ENCODE measurements around the gene PAQR5.
"Not testable (repeated sequence)": the region's sequence is repeated elsewhere in the genome, so short reads cannot be mapped to it uniquely, and the experiment has no call there.

PAQR5 gene, protein sequence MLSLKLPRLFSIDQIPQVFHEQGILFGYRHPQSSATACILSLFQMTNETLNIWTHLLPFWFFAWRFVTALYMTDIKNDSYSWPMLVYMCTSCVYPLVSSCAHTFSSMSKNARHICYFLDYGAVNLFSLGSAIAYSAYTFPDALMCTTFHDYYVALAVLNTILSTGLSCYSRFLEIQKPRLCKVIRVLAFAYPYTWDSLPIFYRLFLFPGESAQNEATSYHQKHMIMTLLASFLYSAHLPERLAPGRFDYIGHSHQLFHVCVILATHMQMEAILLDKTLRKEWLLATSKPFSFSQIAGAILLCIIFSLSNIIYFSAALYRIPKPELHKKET

DNA sequence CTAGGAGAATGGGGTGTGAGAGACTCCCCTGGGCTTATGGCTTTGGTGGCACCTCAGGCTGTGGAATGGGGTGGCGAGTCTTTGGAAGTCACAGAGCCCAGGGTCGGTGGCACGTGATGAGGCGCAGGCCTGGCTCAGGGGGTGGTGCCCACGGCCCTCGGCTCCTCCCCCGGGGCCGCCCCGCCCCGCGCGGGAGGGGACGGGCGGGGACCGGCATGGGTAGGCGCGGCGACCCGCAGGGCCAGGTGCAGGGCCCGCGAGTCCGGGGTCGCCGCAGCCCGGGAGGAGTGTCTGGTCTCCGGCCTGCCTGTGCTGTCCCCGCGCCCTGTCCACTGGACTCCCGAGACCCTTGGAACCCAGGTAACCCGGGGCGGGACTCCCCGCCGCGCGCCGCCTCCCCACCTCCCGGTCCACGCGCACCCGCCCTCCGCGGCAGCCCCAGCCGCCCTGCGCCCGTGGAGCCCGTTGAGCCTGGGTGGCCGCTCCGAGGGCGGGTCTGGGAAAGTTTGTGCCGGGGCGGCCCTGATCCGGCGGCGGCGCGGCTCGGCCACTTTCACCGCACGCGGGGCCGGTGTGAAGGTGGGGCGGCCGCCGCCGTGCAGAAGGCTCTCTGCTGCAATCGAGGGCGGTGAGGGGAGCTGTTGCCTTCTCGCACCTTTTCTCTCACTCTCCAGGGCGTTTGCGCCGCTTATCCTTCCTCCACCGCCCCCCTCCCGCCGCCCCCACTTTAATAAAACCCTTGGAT is at the start of gene PAQR5:
PAQR5 (plus strand) TSS at position 216 of the 745 bp plus-strand sequence. CDS start 61,169 bp downstream, outside the sequence.
- DNase-seq (ENCODE audit: low spot score) = peak; percentile 13

DNA sequence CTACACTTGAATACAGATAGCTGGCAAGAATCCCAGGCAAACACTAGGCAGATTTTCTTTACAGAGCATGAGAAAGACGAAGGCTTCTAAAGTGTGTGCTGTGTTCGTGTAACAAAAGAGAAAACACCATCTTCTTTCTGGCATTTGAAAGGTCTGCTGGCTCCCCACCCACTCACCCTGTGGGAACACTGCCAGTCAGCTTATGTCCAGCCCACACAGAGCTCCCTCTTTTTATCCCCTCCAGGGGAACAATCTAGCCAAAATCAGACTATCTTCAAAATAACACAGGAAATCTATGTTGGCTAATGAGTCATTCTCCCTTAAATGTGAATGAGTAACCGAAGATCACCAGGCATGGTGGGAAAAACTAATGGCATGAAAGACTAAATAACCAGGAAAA is 45.6 kb upstream of the PAQR5 start:
- DNase-seq (ENCODE audit: low spot score) = no peak

DNA sequence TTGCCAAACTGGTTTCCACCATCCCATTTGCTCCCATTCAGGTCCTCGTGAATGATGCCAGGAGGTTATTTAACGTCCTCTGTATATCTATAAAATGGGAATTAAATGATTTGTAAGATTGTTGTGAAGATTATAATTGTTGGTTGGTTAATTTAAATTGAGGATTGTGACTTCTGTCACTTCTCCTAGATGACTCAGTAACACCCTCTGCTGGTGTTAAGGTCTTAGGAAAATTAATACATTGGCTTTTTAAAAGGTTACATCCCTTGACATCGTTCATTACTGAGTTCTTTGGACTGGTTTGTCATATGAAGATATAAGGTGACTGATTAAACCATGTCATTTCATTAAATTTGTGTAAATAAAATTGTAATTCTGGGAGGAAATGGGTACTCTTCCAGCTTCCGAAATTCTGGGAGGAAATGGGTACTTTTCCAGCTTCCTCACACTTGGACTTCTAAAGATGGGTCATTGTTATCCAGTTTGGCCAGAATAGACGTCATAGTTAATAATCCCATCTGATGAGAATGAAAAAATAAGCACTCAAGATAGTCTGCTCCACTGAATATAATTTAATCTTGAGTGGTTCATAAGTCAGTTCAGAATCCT is 33.3 kb upstream of the PAQR5 start:
- DNase-seq (ENCODE audit: low spot score) = peak; percentile 54

DNA sequence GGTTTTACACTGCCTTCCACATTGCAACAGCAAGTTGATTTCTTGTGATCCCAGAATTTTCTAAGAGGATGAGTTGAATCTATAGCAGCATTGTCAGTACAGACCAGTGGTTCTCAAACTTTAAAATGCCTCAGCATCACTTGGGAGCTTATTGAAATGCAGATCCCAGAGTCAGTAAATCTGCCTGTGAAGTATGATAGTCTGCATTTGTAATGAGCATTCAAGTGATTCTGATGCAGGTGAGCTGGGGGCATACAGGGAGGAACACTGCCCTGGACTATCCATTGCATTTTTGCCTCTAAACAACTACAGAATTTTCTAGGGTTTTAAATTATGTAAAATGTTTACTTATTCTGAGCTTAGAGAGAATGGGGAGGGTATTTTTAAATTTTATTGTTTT is 27.5 kb upstream of the PAQR5 start:
- DNase-seq (ENCODE audit: low spot score) = no peak

DNA sequence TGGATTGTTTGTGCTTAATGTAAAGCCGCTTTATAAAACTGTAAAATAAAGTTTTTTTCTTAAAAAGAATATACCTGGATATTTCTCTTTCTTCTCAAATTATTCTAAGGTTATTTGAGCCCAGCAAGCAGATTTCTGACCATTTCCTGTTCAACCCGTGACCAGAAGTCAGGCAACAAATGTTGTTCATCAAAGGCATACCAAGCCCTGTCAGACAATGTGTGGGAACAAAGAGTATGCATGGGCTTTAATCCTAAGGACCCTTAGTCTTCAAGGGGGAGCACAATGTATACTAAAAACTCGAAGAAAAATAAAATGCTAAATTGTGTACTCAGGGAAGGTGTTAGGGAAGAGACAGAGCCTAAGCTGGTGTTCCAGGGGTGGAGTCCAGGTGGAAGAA is 26.6 kb upstream of the PAQR5 start:
- DNase-seq (ENCODE audit: low spot score) = no peak

DNA sequence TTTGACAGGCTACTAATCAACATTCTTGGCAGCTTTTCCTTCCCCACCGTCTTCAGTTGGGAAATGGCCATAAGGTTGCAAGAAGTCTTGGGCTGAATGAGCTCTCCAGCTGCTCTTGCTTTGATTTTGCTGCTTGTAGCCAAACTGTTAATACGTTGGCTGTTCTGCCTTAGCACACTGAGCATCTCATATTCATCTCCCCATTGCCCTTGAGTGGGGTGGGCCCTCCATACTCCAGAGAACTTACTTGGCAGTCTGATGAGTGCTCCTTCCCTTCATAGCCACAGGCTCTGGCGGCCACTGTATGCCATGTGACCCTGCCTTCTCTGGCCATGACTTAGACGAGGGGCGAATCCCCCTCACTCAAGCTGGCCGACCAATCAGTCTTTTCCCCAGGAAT is 25.8 kb upstream of the PAQR5 start:
- no peak for DNase-seq (ENCODE audit: low spot score)

DNA sequence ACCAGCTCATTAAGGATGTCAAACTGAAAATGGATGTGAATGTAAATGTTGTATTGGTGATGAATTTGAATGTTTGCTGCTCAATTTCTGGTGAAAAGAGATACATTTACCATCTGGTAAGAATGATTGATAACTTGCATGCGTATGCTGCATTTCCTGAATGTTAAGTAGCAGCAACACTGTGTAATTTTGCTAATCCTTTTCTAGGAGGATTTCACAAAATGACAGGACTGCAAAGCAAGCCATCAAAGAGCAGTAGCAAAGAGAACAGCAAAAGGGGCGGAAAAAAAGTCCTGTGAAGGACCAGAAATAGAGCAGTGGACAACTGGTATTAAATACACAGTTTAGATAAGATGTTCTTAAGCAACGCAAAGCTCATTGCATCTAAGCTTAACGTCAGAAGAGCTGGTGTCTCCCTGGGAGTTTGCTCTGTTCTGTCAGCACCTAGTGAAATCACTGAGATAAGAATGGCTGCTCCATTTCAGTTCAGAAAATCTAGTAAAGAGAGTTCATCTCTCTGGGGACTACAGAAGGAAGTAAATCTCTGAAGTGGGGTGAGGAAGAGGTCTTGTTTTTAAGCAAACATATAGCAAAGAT is 23.5 kb upstream of the PAQR5 start:
- no peak for DNase-seq (ENCODE audit: low spot score)

DNA sequence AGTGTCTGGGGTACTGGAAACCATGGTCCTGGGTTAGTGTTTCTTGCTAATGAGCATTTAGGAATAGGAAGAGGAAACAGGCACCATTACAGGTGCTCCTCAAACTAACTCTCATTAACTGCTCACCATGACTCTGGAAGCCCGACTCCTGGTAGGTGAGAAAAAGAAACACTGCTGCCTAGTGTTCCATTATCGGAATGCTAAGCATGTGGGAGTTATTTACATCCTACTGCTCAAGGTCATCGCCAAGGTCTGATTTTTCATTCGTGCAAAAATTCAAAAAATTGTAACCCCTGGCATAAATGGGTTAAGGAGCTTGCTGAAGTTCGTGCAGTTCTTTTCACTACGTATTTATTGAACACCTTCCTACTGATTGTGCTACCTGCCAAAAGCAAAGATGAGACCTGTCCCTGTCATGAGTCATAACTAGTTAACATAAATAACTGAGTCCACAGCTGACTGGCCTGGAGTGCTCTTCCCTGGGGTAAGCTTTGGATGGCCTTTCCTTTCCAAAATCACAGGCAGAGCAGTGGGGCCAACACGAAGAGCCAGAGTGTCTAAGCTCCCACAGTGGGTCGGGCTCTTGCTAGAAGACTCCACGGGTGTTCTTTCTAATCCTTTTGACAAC is 22.7 kb upstream of the PAQR5 start:
- DNase-seq (ENCODE audit: low spot score) = no peak

DNA sequence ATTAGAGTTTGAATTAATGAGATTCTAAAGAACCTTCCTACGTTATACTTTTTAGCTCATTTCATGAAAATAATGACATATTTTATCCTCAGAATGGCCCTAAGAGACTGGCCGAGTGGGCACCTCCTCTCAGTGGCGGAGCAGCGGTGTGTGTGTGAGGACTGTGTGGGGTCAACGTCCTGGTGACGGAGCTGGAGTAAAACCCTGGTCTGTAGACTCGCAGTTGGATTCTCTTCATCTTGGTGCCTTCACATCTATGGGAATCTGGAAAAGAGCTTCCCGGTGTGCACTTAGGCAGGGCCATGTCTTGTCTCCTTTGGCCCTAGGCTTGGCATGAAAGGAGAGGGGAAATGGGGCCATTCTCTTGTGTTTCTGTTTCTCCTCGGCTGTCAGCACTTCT is 21.4 kb upstream of the PAQR5 start:
- DNase-seq (ENCODE audit: low spot score) = no peak

DNA sequence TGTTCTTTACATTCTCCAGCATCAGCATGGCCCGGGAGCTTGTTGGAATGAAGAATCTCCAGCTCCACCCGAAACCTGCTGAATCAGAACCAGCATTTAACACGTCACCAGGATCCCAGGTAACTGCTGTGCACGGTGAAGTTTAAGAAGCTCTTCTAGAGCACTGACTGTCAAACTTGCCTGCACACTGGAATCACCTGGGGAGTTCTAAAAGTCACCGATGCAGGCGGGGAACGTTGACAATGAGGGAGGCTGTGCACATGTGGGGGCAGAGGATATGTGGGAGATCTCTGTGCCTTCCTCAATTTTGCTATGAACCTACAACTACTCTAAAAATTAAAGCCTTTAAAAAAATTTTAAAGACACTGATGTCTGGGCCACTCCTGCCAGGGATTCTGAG is 19.1 kb upstream of the PAQR5 start:
- no peak for DNase-seq (ENCODE audit: low spot score)

DNA sequence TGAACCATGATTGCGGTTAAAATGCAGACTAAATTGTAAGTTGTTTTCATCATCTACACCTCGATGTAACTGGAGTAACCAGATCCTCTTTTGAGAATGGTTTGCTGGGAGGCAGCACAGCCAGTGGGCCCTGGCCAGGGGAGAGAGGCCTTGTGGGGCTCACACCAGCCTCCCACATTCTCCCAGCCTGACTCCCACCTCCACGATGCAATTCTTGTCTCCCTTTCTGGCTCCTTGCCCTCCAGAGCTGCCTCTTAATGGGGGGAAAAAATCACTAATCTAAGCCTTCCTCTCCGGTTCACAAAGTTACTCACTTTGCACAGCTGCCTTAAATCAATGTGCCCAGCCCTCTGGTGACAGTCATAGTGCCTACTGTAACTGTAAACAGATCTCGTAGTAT is 17.9 kb upstream of the PAQR5 start:
- DNase-seq (ENCODE audit: low spot score) = no peak

DNA sequence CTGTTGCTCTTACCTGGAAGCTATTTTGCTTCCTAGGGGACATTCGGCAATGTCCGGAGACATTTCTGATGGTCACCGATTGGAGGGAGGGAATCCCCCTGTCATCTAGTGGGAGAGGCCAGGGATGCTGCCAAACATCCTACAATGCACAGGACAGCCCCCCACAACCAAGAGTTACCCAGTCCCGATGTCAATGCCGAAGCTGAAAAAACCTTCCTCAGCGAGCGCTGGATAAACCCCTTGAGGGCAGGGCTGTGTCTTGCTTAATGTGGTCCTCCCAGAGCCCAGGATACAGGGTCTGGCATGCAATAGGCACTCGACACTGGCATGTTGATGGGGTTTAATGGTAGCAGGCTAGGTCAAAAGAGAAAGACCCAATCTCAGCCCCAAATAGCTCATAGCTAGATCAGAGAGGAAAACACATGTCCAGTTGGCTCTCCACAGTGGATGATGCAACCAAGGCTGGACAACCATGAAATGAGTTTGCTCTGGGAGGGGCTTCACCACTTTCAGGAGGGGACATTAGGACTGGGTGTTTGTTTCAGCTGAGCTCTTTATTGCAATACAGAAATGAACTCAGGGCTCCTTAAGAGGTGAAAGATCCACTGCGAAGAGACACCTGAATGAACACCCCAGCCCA is 16.5 kb upstream of the PAQR5 start:
- DNase-seq (ENCODE audit: low spot score) = no peak

DNA sequence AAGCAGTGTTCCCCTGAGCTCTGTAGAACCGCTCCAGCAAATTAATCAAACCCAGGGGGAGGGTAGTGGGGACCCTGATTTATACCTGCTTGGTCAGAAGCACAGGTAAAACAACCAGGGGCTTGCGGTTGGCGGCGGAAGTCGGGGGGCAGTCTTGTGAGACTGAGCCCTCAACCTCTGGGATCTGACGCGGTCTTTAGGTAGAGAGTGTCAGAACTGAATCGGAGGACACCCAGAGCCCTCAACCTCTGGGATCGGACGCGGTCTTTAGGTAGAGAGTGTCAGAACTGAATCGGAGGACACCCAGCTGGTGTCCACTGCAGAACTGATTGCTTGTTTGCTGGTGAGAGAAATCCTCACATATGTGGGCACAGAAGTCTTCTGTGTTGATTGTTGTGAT is 12.9 kb upstream of the PAQR5 start:
- DNase-seq (ENCODE audit: low spot score) = no peak

DNA sequence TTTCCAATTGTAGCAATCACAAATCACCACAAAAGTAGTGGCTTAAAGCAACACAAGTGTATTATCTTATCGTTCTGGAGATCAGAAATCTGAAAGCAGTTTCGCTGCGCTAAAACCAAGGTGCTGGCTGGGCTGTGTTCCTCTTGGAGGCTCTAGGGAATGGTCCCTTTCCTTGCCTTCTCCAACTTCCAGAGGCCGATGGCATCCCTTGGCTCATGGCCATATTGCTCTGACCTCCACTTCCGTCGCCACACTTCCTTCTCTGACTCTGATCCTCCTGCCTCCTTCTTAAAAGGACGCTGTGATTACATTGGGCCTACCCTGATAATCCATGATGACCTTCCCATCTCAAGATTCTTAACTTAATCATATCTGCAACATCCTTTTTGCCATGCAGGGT is 10.7 kb upstream of the PAQR5 start:
- DNase-seq (ENCODE audit: low spot score) = no peak

DNA sequence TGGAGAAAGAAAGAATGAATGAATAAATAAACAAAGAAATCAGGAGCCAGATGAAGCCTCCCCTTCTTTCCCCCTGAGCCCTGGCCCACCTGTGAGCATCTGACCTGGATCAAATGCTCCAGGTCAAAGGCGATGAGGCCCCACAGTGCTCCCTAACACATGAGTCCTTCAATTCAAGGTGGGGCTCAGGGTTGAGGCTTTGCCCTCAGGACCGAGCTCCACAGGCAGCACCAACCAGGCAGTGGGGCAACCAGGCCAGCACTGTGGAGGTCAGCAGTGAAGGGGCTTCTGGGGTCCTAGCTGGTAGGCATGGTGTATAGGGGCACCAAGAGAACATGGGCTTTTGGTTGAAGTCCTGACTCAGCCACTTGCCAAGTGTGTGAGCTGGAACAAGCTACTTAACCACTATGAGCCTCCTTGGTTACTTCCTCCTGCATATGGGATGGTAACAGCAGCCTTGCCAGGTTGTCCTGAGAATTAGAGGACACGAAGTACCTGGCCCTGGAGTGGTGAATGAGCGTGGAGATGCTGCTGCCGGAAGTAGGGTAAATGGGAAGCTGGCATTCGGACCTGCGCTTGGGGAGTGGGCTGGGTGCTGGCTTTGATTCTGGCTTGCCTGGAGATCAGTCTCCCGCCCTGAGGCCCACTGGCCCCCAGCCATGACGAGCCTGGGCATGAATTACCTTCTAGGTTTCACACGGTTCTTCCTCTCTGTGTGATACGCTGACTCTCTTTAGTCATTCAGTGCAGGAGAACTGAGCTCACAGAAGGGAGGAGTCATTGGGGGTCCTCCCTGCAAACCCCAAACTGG is 10.0 kb upstream of the PAQR5 start:
- DNase-seq (ENCODE audit: low spot score) = no peak

DNA sequence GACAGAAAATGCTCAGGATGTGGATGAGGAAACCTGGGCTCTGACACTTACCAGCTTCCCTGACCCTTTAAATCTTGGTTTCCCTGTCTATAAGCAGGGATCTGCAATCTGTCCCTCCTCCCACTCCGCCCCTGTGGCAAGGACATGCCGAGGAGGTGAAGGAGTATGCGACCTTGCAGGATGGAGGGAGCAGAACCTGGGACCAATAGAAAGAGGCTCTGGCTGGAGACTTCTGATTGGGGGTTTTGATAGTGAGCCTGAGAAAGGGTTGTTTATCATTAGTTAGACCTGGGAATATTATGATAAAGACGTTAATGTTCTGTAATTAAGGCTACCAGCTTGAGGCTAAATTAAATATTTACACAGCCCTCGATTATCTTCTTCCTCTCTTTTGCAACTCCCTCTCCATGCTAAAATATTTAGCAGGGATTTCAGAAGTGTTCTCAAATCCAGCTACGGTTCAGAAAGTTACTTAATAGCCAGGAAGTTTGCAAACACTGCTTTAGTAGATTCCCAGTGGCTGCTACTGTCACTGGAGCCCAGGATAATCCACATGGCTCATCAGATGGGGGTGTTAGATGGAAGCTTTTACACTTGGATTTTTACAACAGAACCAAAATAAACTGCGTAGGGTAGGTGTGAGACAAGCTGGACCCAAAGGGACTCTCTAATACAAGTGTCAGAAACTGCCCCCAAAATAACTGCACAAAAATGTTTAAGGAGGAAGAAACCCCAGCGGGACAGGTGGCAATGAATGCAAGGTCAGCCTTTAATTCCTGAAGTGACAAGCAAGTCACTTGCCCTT is 9.2 kb upstream of the PAQR5 start:
- no peak for DNase-seq (ENCODE audit: low spot score)

DNA sequence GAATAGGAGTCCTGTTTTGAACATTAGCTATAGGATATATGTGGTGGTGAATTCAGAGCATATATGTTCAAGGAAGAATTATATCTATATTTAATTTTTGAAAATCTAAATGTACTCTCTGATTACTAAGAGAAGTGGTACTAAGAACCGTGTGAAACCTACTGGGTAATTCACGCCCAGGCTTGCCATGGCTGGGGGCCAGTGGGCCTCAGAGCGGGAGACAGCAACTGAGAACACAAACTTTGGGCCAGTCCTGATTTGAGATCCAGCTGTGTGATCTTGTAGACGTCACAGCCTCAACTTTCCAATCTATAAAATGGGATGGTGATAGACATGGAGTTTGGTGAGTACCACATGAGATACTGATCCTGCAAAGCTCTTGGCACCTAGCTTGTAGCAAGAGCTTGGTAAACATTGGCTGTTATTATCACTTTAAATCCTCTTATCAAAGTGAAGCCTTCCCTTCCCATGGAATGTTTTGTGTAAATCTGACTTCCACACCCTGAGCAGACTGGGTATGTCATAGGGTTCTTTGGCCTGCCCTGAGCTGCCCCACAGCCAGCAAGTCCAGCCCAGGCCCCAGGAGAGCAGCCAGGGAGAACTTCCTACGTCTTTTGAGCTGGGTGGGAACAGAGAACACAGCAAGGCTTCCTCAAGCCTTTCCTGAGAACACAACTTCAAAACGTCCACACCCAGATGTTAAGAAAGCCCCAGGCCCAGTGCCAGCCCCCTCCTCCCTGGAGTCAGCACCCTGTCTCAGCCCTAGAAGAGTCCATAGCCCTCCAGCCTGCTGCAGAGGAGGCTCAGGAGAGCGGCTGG is 8.2 kb upstream of the PAQR5 start:
- DNase-seq (ENCODE audit: low spot score) = no peak

DNA sequence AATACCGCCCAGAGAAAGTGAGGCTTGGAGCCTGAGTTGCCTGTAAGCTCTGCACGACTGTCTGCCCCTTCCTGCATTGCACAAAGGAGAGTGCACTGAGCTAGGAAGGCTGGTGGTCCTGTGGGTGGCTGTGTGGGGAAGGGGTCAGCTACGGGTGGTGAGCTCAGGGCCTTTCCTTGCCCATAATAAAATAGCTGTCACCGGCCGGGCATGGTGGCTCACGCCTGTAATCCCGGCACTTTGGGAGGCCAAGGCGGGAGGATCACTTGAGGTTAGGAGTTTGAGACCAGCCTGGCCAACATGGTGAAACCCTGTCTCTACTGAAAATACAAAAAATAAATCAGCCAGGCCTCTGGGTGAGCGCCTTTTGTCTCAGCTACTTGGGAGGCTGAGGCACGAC is 7.1 kb upstream of the PAQR5 start:
- not testable (repeated sequence) for DNase-seq (ENCODE audit: low spot score)

DNA sequence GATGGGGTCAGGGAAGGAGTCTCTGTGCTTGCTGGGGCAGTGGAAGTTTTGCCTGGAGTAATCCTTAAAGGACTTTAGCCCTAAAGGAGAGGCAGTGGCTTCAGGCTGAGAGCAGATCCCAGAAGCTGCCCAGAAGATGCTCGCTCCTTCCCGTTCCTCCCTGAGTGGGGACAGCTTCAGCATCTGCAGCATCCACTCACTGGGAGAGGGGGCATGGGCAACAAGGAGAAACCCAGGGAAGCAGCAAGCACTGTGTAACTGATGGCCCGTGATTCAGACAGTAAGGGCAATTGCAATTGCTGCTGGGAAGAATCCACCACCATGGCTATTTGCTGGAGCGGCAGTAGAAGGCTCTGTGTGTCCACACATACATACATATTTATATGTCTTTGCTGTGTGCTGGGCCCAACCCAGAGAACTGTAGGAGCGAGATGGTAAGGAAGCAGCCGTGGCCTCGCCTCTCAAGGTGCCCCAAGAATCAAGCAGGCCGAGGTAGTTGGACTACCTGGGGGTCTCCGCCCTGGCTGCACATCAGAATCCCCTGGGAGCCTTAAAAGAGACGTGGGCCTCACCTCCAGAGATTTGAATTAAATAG is 5.8 kb upstream of the PAQR5 start:
- no peak for DNase-seq (ENCODE audit: low spot score)
